Retinal pigment epithelial cell (primary cell): ENCODE measurements around the gene JMJD6.
A peak's percentile ranks its signal among the peaks of the same experiment; 100 is the strongest.

ENCODE experiments used
- DNase-seq: peaks from one replicate; pipeline ENCODE4 v3.0.0-alpha.2; 2010; ENCODE audit warnings: low read depth
- H3K4me3 ChIP-seq: 2 replicates; pipeline ENCODE4 v1.5.1; 2011; ENCODE audit warnings: mild to moderate bottlenecking, low read length, control low read depth, moderate library complexity
- TF ChIP-seq, protein P1 (sequence below): conservative IDR thresholded peaks from 2 replicates; pipeline ENCODE4 v1.5.1; 2011; ENCODE audit warnings: low read depth, low read length, control low read depth, inconsistent platforms

The JMJD6 gene

DNA sequence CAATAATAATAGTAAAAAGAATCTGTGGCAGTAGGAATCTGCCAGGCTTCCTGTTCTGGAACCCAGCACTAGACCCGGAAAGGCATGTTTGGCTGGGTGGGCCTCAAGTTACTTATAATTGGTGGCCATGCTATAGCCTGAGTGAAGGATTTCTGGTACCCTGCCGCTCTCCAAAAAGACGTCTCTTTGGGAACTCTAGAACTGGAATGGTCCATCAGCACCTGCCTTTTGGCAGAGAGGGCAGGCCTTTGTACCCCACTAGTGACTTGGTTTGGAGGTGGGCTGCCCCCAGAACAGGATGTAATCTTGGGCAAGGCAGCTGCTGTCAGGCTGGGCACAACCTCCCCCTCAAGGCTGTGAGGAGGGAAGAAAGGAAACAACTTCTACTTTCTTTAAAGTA lies 53.5 kb downstream of the JMJD6 start:
- TF ChIP-seq, protein P1, sequence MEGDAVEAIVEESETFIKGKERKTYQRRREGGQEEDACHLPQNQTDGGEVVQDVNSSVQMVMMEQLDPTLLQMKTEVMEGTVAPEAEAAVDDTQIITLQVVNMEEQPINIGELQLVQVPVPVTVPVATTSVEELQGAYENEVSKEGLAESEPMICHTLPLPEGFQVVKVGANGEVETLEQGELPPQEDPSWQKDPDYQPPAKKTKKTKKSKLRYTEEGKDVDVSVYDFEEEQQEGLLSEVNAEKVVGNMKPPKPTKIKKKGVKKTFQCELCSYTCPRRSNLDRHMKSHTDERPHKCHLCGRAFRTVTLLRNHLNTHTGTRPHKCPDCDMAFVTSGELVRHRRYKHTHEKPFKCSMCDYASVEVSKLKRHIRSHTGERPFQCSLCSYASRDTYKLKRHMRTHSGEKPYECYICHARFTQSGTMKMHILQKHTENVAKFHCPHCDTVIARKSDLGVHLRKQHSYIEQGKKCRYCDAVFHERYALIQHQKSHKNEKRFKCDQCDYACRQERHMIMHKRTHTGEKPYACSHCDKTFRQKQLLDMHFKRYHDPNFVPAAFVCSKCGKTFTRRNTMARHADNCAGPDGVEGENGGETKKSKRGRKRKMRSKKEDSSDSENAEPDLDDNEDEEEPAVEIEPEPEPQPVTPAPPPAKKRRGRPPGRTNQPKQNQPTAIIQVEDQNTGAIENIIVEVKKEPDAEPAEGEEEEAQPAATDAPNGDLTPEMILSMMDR, result no peak
- no peak overlapping the region for H3K4me3 ChIP-seq
- DNase-seq, result no peak

DNA sequence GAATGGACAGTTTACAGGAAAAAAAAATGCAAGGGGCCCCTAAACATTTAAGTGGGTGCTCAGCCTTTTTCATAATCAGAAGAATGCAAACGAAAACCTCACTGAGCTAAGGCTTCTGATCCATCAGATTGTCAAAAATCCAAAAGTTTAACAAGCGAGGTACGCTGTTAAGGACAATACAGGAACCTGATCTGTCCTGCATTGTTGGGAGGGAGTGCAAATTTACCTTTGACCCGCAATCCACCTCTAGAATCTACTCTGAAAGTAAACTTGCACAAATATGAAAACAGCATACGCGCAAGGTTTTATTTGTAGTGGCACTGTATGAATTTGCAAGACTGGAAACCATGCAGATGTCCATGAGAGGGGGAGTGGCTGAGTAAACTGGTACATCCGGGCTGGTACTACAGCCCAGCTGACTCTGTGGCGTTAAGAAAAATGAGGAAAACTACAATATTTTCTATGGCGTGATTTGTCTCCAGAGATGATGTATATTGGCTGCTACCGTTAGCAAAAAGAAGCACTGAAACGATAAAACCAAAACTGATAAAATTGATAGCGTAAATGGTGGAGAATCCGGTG lies 54.0 kb downstream of the JMJD6 start:
- TF ChIP-seq, protein P1, result no peak
- DNase-seq, result no peak
- peak overlapping the region; percentile 85 for H3K4me3 ChIP-seq

DNA sequence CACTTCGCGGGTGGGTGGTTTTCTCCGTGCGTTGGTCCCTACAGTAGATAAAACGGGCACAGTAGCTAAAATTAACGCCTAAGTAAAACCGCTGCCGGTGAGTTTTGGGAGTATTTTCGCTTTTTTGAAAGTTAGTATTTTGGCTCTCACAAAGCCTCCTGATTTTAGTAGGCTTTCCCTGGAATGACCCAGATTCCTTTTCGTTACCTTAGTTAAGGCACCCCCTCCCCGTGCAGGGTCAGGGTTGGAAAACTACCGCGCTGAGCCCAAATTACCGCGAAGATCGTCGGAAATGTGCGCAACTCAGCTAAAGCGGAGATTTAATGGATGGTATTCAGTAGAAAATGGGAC lies 54.5 kb downstream of the JMJD6 start:
- DNase-seq, result no peak
- TF ChIP-seq, protein P1, result no peak
- peak overlapping the region; percentile 85 for H3K4me3 ChIP-seq

DNA sequence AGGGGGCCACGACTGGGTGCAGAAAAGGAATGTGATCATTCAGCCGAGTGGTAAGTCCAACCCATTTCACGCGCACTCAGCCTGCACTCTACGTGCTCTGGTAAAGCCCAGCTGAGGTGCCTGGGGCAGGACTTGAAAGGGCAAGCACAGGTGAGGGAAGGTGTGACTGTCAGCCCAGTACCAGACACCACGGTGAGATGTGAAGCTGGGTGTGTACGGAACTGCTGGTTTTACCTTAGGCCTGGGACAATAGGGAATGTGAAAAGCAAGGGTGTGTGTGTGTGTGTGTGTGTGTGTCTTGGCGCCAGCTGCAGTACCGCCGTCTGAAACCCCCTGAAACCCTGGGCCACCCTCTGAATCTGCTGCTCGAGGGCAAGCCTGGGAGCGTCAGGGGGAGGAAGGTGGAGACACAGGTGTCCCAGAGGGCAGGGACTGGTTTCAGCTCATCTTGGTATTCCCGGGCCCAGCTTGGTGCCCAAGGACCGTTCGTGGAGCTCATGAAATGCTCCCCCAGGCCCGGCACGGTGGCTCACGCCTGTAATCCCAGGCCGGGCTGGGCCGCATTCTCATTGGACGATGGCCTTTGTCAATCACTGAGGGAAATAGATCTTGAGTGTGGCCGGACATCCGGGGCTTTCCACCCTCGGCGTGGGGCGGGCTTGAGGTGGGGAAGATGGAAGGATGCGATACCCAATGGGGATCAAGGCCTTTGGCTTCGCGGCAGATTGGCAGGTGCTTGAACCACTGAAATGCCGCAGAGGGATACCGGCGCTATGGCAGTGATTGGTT lies 55.1 kb downstream of the JMJD6 start:
- DNase-seq, result peak; percentile 100
- TF ChIP-seq, protein P1, result no peak
- peak overlapping the region; percentile 85 for H3K4me3 ChIP-seq

DNA sequence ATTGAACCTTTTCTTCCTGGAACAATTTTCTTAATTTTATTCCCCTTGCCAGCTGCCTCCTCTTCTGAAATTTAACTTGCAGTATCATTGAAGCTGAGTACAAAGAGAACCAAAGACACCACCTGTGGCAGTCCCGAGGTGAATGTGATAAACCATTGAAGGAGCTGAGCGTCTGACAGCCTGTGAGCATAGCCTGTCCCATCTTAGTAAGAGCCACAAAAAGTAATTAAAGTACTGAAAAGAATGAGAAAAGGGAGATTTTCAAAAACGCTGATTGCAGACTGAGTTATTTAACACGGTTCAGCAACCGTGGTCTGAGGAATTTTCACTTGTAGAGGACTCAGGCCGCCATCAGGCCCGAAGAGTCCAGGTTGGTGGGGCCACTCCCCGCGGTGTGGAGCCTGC lies 55.7 kb downstream of the JMJD6 start:
- peak overlapping the region; percentile 52 for H3K4me3 ChIP-seq
- TF ChIP-seq, protein P1, result peak; percentile 4
- DNase-seq, result no peak

DNA sequence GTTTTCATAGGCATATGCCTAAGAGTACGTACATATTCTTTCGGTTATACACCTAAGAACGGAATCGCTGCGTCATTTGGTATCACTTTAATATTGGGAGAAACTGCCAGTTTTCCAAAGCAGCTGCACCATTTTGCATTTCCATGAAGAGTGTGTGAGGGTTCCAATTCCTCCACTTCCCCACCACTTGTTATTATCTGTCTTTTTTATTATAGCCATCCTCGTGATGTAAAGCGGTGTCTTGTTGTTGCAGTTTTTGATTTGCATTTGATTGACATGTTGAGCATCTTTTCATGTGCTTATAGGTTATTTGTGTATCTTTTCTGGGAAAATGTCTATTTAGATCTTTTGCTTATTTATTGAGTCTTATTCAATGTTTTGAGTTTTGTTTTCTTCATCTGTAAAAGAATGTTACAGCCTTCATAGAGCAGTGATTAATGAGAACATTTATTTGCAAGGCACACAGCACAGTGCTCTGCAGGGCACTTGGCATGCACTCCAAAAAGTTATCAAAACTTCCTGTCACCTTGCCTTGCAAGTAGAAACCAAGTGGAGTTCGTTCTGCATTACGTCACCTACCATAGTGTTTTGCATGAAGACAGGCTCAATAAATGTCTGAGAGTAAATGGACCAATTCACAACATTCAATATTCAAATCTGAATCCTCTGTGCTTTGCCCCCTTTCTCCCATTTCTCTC lies 56.2 kb downstream of the JMJD6 start:
- TF ChIP-seq, protein P1, result no peak
- DNase-seq, result no peak
- H3K4me3 ChIP-seq, result no peak overlapping the region
